Epithelial cell of prostate (primary cell): ENCODE data around the gene TSHR.
"Not testable (repeated sequence)": the region's sequence is repeated elsewhere in the genome, so short reads cannot be mapped to it uniquely, and the experiment has no call there.

Experiments used
- DNase-seq: peaks from one replicate; pipeline ENCODE4 v3.0.0-alpha.2; 2011; ENCODE audit warnings: low read depth, low spot score
- H3K27ac ChIP-seq: fragments of 450-650 bp; 2 replicates; pipeline ENCODE4 v1.5.1; 2017; ENCODE audit warnings: mild to moderate bottlenecking

Gene TSHR

DNA sequence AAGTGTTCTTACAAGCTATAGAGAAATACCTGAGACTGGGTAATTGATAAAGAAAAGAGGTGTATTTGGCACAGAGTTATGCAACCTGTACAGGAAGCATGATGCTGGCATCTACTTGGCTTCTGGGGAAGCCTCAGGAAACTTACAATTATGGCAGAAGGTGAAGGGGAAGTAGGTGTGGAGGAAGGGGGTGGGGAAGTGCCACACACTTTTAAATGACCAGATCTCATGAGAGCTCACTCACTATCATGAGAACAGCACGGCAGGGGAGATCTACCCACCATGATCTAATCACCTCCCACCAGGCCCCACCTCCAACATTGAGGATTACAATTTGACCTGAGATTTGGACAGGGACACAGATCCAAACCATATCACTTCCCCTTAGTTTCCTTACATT lies 32.8 kb downstream of the TSHR start:
- DNase-seq, result no peak
- no peak overlapping the region for H3K27ac ChIP-seq

DNA sequence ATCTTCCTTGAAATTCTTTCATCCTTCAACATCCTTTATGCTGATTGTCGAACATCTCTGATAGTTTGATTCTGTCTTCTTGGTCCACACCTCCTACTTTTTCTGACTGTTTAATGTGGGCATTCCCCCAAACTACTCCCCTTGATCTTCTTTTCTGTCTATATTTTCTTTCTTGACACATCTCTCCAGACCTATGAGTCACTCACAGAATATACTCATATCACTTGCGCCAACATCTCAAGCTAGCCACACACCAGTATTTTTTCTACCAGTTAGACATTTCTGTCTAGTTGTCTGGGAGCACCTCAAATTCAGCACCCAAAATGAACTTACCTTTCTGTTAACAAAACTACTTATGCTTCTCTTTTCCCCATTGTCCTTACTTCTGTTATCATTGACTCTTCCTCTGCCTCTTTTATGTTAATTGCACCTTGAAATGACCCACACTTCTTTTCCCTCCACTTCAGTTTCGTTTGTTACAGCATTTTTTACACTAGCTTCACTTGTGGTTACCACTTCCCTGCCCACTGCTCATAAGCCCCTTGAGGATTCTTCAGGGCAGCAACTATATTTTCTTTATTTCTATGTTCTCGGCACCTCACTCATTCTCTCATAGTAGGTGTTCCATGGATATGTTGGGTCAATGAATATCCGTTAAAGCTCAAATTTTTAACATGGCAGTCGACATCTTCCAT lies 33.5 kb downstream of the TSHR start:
- DNase-seq, result no peak
- no peak overlapping the region for H3K27ac ChIP-seq

DNA sequence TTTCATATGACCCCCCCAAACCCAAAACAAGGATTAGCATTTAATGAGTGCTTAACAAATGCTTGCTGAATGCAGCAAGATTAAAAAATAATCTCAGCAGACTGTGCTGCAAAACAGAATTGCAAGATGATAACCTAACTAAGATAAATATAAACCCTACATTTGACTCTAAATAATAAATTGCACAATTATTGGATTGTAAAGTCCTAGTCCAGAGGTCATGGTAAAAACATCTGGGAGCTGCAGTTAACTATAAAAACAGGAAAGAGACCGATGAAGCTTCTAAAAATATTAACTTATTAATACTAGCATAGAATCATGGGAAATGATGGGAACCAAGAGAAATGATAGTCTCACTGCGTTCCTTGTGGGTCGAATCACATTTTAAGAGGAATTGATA lies 37.2 kb downstream of the TSHR start:
- no peak for DNase-seq
- no peak overlapping the region for H3K27ac ChIP-seq

- DNase-seq, result peak; percentile 45
Observed at GRCh38 chr14:80996049-80996901, 40.9 kb downstream of the TSHR start.

GRCh38 chr14:81001447-81001846 lies 46.0 kb downstream of the TSHR start:
- DNase-seq, result no peak
- H3K27ac ChIP-seq, result no peak overlapping the region

More at GRCh38 chr14:80996049-80996901, 40.9 kb downstream of the TSHR start:
- H3K27ac ChIP-seq, result no peak overlapping the region

- no peak overlapping the region for H3K27ac ChIP-seq
- DNase-seq, result no peak
Observed at GRCh38 chr14:81004575-81004974, 49.2 kb downstream of the TSHR start.

- H3K27ac ChIP-seq, result no peak overlapping the region
- no peak for DNase-seq
Observed at GRCh38 chr14:81005540-81006228, 50.3 kb downstream of the TSHR start.

DNA sequence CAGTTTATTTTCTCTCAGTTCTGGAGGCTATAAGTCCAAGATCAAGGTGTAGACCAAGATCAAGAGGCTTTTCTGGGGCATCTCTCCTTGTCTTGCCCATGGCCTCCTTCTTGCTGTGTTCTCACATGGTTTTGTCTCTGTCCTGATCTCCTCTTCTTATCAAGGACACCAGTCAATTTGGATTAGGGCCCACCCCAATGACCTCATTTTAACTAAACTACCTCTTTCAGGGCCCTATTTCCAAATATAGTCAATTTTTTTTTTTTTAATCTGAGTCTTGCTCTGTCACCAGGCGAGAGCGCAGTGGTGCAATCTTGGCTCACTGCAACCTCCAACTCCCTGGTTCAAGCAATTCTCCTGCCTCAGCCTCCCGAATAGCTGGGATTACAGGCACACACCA lies 50.8 kb downstream of the TSHR start:
- H3K27ac ChIP-seq, result no peak overlapping the region
- DNase-seq, result no peak

- H3K27ac ChIP-seq, result no peak overlapping the region
- DNase-seq, result no peak
Observed at GRCh38 chr14:81007131-81007530, 51.7 kb downstream of the TSHR start.

GRCh38 chr14:81009346-81009745 lies 53.9 kb downstream of the TSHR start:
- H3K27ac ChIP-seq, result no peak overlapping the region

GRCh38 chr14:81018251-81018650 lies 62.8 kb downstream of the TSHR start:
- DNase-seq, result no peak
- H3K27ac ChIP-seq, result no peak overlapping the region

More at GRCh38 chr14:81009346-81009745, 53.9 kb downstream of the TSHR start:
- DNase-seq, result no peak

- no peak for DNase-seq
- H3K27ac ChIP-seq, result no peak overlapping the region
Observed at GRCh38 chr14:81018684-81019083, 63.3 kb downstream of the TSHR start.

GRCh38 chr14:81019113-81019512 lies 63.7 kb downstream of the TSHR start:
- not testable (repeated sequence) for H3K27ac ChIP-seq, DNase-seq

GRCh38 chr14:81023095-81023710 lies 67.8 kb downstream of the TSHR start:
- no peak overlapping the region for H3K27ac ChIP-seq

DNA sequence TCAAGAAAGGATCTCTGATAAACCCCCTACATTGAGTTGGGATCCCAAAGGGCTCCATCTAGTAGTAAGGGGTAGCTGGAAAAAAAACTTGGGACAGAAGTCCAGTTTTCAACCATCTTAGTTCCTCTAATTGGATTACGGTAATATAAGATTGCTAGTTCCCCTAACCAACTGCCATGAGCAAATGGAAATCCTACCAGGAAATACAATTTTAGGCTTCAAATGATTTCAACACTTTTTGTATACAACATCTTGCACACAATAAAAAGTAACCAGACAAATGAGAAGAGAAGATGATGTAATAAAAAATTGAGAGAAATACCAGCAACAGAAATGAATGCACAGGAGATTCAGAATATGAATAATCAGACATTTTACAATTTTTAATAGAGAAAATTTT lies 73.0 kb downstream of the TSHR start:
- no peak for DNase-seq
- H3K27ac ChIP-seq, result no peak overlapping the region

More at GRCh38 chr14:81023095-81023710, 67.8 kb downstream of the TSHR start:
- DNase-seq, result no peak

- DNase-seq, result no peak
- H3K27ac ChIP-seq, result no peak overlapping the region
Observed at GRCh38 chr14:81031488-81031887, 76.1 kb downstream of the TSHR start.

DNA sequence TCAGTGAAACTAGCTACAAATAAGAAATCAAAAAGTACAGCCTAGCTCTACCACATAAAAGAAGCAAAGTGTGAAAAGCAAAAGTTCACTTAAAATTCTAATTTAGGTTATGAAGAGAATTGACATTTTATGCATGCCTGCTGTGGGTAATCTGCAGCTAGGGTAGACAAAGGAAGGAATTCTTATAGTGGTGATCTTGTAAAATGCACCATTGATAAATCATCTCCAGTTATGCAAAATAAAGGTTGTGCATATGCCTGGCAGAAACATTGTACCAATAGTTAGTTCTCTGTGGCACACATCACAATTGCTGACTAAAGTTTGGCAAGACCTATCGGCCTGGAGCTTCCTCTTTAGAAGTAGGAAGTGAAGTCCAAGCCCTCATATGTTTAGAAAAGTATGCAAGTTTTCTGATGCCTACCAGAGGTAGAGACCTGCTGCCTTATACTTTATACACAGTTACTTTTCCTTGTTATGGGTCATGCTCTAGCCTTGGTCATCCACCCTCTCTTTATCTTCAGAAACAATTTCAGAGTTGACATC lies 78.3 kb downstream of the TSHR start:
- H3K27ac ChIP-seq, result no peak overlapping the region
- no peak for DNase-seq

GRCh38 chr14:81042438-81042837 lies 87.0 kb downstream of the TSHR start:
- H3K27ac ChIP-seq, result no peak overlapping the region
- DNase-seq, result no peak

DNA sequence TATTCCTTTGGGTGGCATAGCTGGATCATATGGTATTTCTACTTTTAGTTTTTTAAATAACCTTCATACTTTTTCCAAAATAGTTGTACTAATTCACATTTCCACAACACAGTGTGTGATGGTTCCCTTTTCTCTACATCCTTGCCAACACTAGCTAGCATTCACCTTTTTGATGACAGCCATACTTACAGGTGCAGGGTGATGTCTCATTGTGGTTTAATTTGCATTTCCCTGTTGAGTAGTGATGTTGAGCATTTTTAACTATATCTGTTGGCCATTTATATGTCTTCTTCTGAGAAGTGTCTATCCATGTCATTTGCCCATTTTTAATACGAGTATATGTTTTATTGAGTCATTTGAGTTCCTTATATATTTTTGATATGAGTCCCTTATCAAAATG lies 96.1 kb downstream of the TSHR start:
- H3K27ac ChIP-seq, result no peak overlapping the region
- no peak for DNase-seq

DNA sequence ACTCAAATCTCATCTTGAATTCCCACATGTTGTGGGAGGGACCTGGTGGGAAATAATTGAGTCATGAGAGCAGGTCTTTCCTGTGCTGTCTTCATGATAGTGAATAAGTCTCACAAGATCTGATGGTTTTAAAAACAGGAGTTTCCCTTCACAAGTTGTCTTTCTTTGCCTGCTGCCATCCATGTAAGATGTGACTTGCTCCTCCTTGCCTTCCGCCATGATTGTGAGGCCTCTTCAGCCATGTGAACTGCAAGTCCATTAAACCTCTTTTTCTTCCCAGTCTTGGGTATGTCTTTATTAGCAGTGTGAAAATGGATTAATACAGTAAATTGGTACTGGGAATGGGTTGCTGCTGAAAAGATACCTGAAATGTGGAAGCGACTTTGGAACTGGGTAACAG lies 98.6 kb downstream of the TSHR start:
- not testable (repeated sequence) for H3K27ac ChIP-seq, DNase-seq
